HG03097 (cell line): ENCODE data around the gene MMAA.
"Not testable (repeated sequence)": the region's sequence is repeated elsewhere in the genome, so short reads cannot be mapped to it uniquely, and the experiment has no call there.

Experiments
- ATAC-seq: cut with Tn5 transposase; IDR thresholded peaks from one replicate; pipeline ENCODE4 v1.9.1; 2021; ENCODE audit not compliant: unreplicated experiment, low FRiP score

MMAA gene

GRCh38 chr4:145626623-145626982 lies 7.4 kb downstream of the MMAA start:
- no peak for ATAC-seq

- ATAC-seq: no peak
These were observed 15.9 kb downstream of the MMAA start for GRCh38 chr4:145635117-145635516.

DNA sequence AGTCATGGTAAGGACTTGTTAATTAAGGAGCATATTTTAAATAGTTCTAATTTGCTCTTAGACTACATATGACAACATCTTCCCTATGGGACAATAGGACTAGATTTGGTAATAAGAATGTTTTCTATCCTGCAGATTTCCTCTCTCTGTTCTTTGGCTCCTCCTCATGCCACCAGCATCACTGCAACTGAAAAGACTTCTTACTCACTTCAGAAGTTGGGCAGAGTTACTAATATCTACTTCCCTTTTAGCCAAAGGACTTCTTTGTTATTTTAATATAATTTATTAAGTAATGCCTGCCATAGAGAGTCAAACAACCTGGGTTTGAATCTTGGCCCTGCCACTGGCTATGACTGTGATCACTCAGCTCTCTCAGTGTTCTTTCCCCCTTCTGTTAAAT lies 16.4 kb downstream of the MMAA start:
- ATAC-seq: no peak

GRCh38 chr4:145639186-145639698 lies 20.1 kb downstream of the MMAA start:
- no peak for ATAC-seq

DNA sequence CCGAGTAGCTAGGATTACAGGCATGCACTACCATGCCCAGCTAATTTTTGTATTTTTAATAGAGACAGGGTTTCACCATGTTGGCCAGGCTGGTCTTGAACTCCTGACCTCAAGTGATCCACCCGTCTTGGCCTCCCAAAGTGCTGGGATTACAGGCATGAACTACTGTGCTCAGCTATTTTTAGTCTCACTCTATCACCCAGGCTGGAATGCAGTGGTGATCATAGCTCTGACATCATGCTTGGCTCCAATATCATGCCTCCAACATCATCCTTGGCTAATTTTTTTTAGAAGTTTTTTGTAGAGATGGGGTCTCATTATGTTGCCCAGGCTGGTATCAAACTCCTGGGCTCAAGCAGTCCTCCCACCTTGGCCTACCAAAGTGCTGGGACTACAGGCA lies 21.1 kb downstream of the MMAA start:
- ATAC-seq: not testable (repeated sequence)

GRCh38 chr4:145643295-145643694 lies 24.1 kb downstream of the MMAA start:
- no peak for ATAC-seq

DNA sequence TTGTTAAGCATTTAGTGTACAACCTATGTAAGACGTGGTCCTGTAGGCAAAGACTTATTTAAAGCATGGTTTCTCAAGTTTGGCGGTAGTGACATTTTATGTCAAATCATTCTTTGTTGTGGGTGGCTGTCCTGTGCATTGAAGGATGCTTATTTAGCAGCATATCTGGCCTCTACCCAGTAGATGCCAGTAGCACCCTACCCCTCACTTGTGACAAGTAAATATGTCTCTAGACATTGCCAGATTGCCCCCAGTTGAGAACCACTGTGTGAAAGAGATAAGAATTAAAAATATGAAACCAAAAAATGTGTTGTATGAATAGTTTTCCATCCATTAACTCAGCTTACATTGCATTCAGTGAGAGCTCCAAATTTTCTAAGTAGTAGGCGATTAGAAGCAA lies 25.5 kb downstream of the MMAA start:
- ATAC-seq: no peak

DNA sequence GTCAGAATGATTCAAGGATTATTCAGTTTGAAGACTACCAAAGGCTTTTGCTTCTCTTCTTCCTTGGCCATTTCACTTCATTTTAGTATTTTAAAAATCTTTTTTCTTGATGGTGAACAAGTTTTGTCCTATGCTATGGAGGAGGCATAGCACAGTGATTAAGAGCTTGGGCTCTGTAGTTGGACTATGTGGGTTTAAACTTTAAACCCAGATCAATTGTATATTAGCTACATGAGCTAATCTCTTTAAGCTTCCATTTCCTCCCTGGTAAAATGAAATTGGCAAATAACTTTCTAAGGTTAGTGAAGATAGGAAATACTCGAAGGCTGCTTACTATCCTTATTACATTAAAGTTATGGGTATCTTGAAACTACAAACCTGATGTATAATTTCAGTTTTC lies 37.0 kb downstream of the MMAA start:
- ATAC-seq: no peak

DNA sequence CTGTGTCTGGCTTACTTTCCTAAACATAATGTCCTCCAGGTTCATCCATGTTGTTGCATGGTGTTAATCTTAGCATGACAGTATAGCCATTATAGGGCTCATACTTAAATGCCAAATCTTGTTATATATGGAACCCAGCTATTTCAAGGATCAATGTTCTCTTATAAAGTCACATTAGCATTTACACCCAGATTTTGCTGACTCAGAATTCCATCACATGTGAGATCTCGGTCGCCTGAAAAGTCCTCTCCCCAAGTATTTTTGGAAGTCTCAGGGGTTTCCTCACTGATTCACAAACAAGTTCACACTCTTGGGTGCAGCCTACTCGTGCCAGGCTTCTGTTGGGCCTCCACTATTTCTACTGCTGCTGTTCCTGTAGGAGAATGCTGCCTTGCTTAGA lies 40.9 kb downstream of the MMAA start:
- ATAC-seq: no peak

GRCh38 chr4:145663194-145663593 lies 44.0 kb downstream of the MMAA start:
- ATAC-seq: no peak

DNA sequence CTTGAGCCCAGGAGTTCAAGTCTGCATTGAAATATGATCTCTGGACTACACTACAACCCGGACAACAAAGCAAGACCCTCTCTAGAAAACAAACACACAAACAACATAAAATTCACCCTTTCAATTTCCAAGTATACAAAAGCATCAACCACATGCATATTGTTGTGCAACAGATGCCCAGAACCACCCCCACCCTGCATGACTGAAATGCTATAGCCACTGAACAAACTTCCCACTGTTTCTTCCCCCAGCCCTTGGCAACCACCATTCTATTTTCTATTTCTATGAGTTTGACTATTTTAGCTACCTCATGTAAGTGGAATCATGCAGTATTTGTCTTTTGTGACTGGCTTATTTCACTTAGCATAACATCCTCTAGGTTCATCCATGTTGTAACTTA lies 46.6 kb downstream of the MMAA start:
- no peak for ATAC-seq

DNA sequence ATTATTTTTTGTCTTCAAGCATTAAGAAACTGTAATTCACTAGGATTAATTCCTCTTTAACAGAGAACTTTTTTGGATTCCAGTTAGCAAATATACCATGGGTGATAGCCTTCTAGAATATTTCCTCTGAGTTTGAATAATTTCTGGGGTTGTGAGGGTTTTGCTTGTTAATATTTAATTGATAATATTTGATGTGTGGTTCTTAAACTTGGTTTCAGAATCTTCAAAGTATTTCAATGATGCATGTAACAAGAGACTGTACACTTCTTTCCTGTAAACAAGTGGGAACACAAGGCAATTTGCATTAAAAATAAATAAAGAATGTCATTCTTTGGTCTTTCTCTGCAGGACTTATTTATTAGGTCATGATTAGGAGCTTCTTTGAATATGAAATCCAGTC lies 51.2 kb downstream of the MMAA start:
- peak; percentile 49 for ATAC-seq

GRCh38 chr4:145679520-145679919 lies 60.3 kb downstream of the MMAA start:
- no peak for ATAC-seq

DNA sequence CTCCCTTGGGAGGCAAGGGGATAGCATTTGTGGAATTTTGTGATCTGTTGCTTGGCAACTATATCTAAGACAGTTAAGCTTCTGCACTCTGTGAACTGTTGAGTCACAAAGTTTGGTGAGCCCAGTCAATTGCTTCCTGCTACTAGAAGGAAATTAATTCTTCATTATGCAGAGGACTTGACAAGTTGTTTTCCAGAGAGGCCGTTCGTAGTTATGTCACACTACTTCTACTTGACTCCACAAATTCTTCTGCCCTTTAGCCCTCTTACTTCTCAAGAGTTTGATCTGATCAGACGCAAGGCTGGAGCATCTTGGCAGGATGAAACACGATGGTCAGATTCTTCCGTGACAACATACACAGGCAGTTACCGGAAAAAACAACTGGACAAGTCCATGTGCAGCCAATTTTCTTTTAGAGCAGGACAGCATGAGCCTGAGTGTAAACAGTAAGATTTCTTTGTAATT lies 60.8 kb downstream of the MMAA start, which contains the start of gene C4orf51:
Gene C4orf51 (plus strand): TSS at position 156 of the 465 bp plus-strand sequence. CDS start 58 bp downstream, at position 214.
- ATAC-seq: no peak

- no peak for ATAC-seq
These were observed 61.7 kb downstream of the MMAA start for GRCh38 chr4:145680902-145681301.

GRCh38 chr4:145681518-145681917 lies 62.3 kb downstream of the MMAA start:
- ATAC-seq: no peak

DNA sequence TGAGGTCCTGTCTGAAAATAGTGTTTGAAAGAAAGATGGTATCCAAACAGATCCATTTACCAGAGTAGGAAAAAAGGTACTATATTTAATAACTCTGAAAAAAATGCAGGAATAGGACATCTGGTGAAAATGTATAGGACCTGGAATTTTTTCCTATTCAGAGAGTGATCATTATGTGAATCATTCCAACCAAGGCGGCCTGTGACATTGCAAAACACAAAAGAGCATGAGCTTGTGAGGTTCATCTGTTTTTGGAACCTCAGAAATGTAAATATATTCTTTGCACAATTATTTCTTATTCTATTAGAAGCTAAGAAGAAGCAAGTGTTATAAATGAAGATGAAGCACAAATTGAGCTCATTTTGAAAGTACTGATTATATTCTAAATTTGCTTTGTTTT lies 62.8 kb downstream of the MMAA start:
- no peak for ATAC-seq

- no peak for ATAC-seq
These were observed 67.8 kb downstream of the MMAA start for GRCh38 chr4:145686991-145687390.

- no peak for ATAC-seq
These were observed 71.4 kb downstream of the MMAA start for GRCh38 chr4:145690610-145691009.

- ATAC-seq: not testable (repeated sequence)
These were observed 72.2 kb downstream of the MMAA start for GRCh38 chr4:145691416-145691815.

- ATAC-seq: no peak
These were observed 75.7 kb downstream of the MMAA start for GRCh38 chr4:145694929-145695328.

DNA sequence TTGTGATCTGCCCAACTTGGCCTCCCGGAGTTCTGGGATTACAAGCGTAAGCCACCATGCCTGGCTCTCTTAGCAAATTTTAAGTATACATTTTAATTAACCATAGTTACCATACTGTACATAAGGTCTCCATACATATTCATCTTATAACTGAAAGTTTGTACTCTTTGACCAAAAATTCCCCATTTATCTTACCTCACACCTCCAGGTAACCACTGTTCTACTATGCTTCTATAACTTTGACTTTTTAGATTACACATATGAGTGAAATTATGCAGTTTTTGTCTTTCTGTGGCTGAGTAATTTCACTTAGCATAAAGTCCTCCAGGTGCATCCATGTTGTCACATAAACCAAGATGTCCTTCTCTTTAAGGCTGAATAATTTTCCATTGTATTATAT lies 78.1 kb downstream of the MMAA start:
- no peak for ATAC-seq

- ATAC-seq: no peak
These were observed 79.3 kb downstream of the MMAA start for GRCh38 chr4:145698507-145698906.
